IMR-90 (cell line): ENCODE data around the gene ENTREP3. TPM values are rescaled to one million over a fixed set of nuclear protein-coding genes. Genes with fewer than 3 reads are reported as not detected.

ENCODE experiments used
- ATAC-seq: fragments of 200-7000 bp; cut with Tn5 transposase; 2 replicates; pipeline ENCODE4 v1.9.1; 2020; ENCODE audit warnings: low read depth, mild to moderate bottlenecking, moderate library complexity
- BruUV-seq: library from RNA; stranded (reverse); fragments of 400-500 nt; replicated peaks from 2 replicates; lab custom pipeline; 2021; lab: Mats Ljungman, UMichigan
- CTCF ChIA-PET: fragments of 300-600 bp; formaldehyde crosslinking; extraction: SDS; loops from one replicate; lab custom pipeline; 2021; ENCODE audit warnings: antibody characterized with exemption; lab: Yijun Ruan, JAX
- POLR2A ChIA-PET: fragments of 300-600 bp; sonication (Branson Sonifier 250); formaldehyde crosslinking; loops from one replicate; lab custom pipeline; 2022; ENCODE audit warnings: antibody characterized with exemption; ENCODE audit not compliant: unreplicated experiment; lab: Charles Lee
- DNase-seq: peaks from one replicate; pipeline ENCODE4 v3.0.0; 2013
- H2AFZ ChIP-seq: replicated peaks from 2 replicates; pipeline ENCODE3; 2013; ENCODE audit warnings: low read length, mild to moderate bottlenecking; ENCODE audit not compliant: poor library complexity
- H2AK5ac ChIP-seq: 2 replicates; pipeline ENCODE4 v1.6.1; 2013; ENCODE audit warnings: low read depth, low read length, inconsistent platforms
- H2AK9ac ChIP-seq: replicated peaks from 2 replicates; pipeline ENCODE3; 2013; ENCODE audit warnings: mild to moderate bottlenecking, low read depth, low read length, moderate library complexity; ENCODE audit not compliant: poor library complexity
- H2BK120ac ChIP-seq: 2 replicates; pipeline ENCODE4 v1.6.1; 2013; ENCODE audit warnings: low read depth, low read length, inconsistent platforms
- H2BK15ac ChIP-seq: 3 replicates; pipeline ENCODE4 v1.6.1; 2013; ENCODE audit warnings: low read depth, low read length, inconsistent platforms
- H2BK20ac ChIP-seq: 2 replicates; pipeline ENCODE4 v1.6.1; 2013; ENCODE audit warnings: low read depth, mild to moderate bottlenecking, inconsistent platforms, low read length, moderate library complexity
- H2BK5ac ChIP-seq: 2 replicates; pipeline ENCODE4 v1.6.1; 2013; ENCODE audit warnings: mild to moderate bottlenecking, low read depth, low read length, inconsistent platforms; ENCODE audit not compliant: poor library complexity, severe bottlenecking
- H3K14ac ChIP-seq: replicated peaks from 2 replicates; pipeline ENCODE4 v1.6.1; 2013; ENCODE audit warnings: low read depth, low read length, inconsistent platforms
- H3K18ac ChIP-seq: 2 replicates; pipeline ENCODE4 v1.6.1; 2013; ENCODE audit warnings: low read depth, low read length, control low read depth
- H3K23ac ChIP-seq: 2 replicates; pipeline ENCODE4 v1.6.1; 2013; ENCODE audit warnings: low read depth, low read length, inconsistent platforms
- H3K27ac ChIP-seq: 2 replicates; pipeline ENCODE4 v1.5.1; 2013; ENCODE audit warnings: mild to moderate bottlenecking, control low read depth, low read length; ENCODE audit not compliant: insufficient read depth
- H3K27me3 ChIP-seq: 2 replicates; pipeline ENCODE4 v1.6.1; 2013; ENCODE audit warnings: low read length; ENCODE audit not compliant: control insufficient read depth, insufficient read depth
- H3K36me3 ChIP-seq: 2 replicates; pipeline ENCODE4 v1.6.1; 2013; ENCODE audit warnings: low read length, mixed read lengths; ENCODE audit not compliant: control insufficient read depth, insufficient read depth
- H3K4ac ChIP-seq: 2 replicates; pipeline ENCODE4 v1.6.1; 2013; ENCODE audit warnings: low read depth, low read length, inconsistent platforms
- H3K4me1 ChIP-seq: 2 replicates; pipeline ENCODE4 v1.6.1; 2013; ENCODE audit warnings: low read length, mixed read lengths; ENCODE audit not compliant: control insufficient read depth, insufficient read depth
- H3K4me2 ChIP-seq: 2 replicates; pipeline ENCODE4 v1.6.1; 2013; ENCODE audit warnings: low read depth, mild to moderate bottlenecking, control low read depth, low read length, moderate library complexity
- H3K4me3 ChIP-seq: 2 replicates; pipeline ENCODE4 v1.5.1; 2013; ENCODE audit warnings: low read depth, mild to moderate bottlenecking, control low read depth, low read length, moderate library complexity; ENCODE audit not compliant: insufficient read depth
- H3K56ac ChIP-seq: 2 replicates; pipeline ENCODE4 v1.6.1; 2013; ENCODE audit warnings: low read length, inconsistent platforms; ENCODE audit not compliant: insufficient read depth; ENCODE audit errors: extremely low read depth
- H3K79me1 ChIP-seq, 2 experiments: 2 replicates each; pipeline ENCODE4 v1.6.1; 2013; ENCODE audit warnings: low read length in 2 of 2, inconsistent platforms in 1 of 2, low read depth in 1 of 2
- H3K9ac ChIP-seq: 2 replicates; pipeline ENCODE4 v1.6.1; 2013; ENCODE audit warnings: low read depth, low read length, control low read depth
- H3K9me1 ChIP-seq: 2 replicates; pipeline ENCODE4 v1.6.1; 2013; ENCODE audit warnings: low read length, inconsistent platforms; ENCODE audit not compliant: insufficient read depth
- H3K9me3 ChIP-seq: 2 replicates; pipeline ENCODE4 v1.6.1; 2013; ENCODE audit warnings: low read length; ENCODE audit not compliant: control insufficient read depth, insufficient read depth
- H4K20me1 ChIP-seq: 2 replicates; pipeline ENCODE4 v1.6.1; 2013; ENCODE audit warnings: low read length, inconsistent platforms; ENCODE audit not compliant: insufficient read depth
- H4K5ac ChIP-seq: 2 replicates; pipeline ENCODE4 v1.6.1; 2013; ENCODE audit warnings: mild to moderate bottlenecking, low read depth, low read length, control low read depth
- H4K8ac ChIP-seq, 2 experiments: 2 replicates each; pipeline ENCODE4 v1.6.1; 2013; ENCODE audit warnings: low read depth in 2 of 2, low read length in 2 of 2, control low read depth in 1 of 2, inconsistent platforms in 1 of 2
- H4K91ac ChIP-seq: 2 replicates; pipeline ENCODE4 v1.6.1; 2013; ENCODE audit warnings: low read depth, low read length, inconsistent platforms; ENCODE audit not compliant: insufficient read depth
- BHLHE40 ChIP-seq: fragments of 150-350 bp; IDR thresholded peaks from 2 replicates; pipeline ENCODE4 v1.6.1; 2016; ENCODE audit warnings: mild to moderate bottlenecking, low read depth, low read length
- CEBPB ChIP-seq: IDR thresholded peaks from 2 replicates; pipeline ENCODE4 v1.6.1; 2012; ENCODE audit warnings: low read depth, low read length, improper control_type of control experiment
- CHD1 ChIP-seq: IDR thresholded peaks from 2 replicates; pipeline ENCODE4 v1.6.1; 2012; ENCODE audit warnings: low read depth, low read length, improper control_type of control experiment
- CTCF ChIP-seq: conservative IDR thresholded peaks from 2 replicates; pipeline ENCODE4 v1.5.1; 2012; ENCODE audit warnings: mild to moderate bottlenecking, low read depth, low read length, improper control_type of control experiment
- MAZ ChIP-seq: IDR thresholded peaks from 2 replicates; pipeline ENCODE4 v1.6.1; 2012; ENCODE audit warnings: low read depth, mild to moderate bottlenecking, low read length, improper control_type of control experiment, moderate library complexity, borderline replicate concordance
- MXI1 ChIP-seq: IDR thresholded peaks from 2 replicates; pipeline ENCODE4 v1.6.1; 2012; ENCODE audit warnings: low read depth, mild to moderate bottlenecking, low read length, moderate library complexity, borderline replicate concordance
- RAD21 ChIP-seq: IDR thresholded peaks from 2 replicates; pipeline ENCODE4 v1.6.1; 2012; ENCODE audit warnings: low read length, improper control_type of control experiment
- RCOR1 ChIP-seq: IDR thresholded peaks from 2 replicates; pipeline ENCODE4 v1.6.1; 2012; ENCODE audit warnings: mild to moderate bottlenecking, low read length, improper control_type of control experiment; ENCODE audit not compliant: insufficient replicate concordance
- RFX5 ChIP-seq: IDR thresholded peaks from 2 replicates; pipeline ENCODE4 v1.8.0; 2012; ENCODE audit warnings: low read depth, mild to moderate bottlenecking, low read length, moderate library complexity
- SMC3 ChIP-seq: fragments of 150-350 bp; IDR thresholded peaks from 2 replicates; pipeline ENCODE4 v1.6.1; 2016; ENCODE audit warnings: low read depth, mild to moderate bottlenecking, antibody characterized with exemption, low read length, moderate library complexity
- WGBS, 2 experiments: methylation state at CpG; one replicate each; pipeline versions ENCODE4 v1.1.5 to v1.1.7; 2013; ENCODE audit warnings: missing lambda C conversion rate in 2 of 2; ENCODE audit not compliant: insufficient read length in 1 of 2; ENCODE audit errors: extremely low coverage in 2 of 2; 5-methylcytosine and 5-hydroxymethylcytosine counted together
- dilution Hi-C: fragments of 300-500 bp; cut with HindIII; formaldehyde crosslinking; loops from one replicate; pipeline ENCODE4 v1.14.3; 2018; ENCODE audit warnings: low sequenced_read_pairs; ENCODE audit not compliant: unreplicated experiment
- in situ Hi-C: fragments of 300-500 bp; cut with MboI; formaldehyde crosslinking; loops from 3 replicates; pipeline ENCODE4 v1.14.3; 2019; ENCODE audit warnings: low sequenced_read_pairs, inconsistent platforms, mixed read lengths
- intact Hi-C: fragments of 100-400 bp; cut with micrococcal nuclease; formaldehyde crosslinking; loops from 2 replicates; pipeline ENCODE4 v1.10.0; 2022
- polyA plus RNA-seq, 3 experiments: library from polyadenylated mRNA; depleted of rRNA; stranded (reverse); fragments of >200 nt; gene quantifications; 2 replicates each; pipeline ENCODE4 v1.2.3, GENCODE V29; 2012; ENCODE audit warnings: low replicate concordance in 1 of 3
- total RNA-seq: library from RNA; depleted of rRNA; stranded (reverse); fragments of >200 nt; gene quantifications from 2 replicates; pipeline ENCODE4 v1.2.3, GENCODE V29; 2012
- TF ChIP-seq, protein P1 (sequence below): fragments of 150-350 bp; IDR thresholded peaks from 2 replicates; pipeline ENCODE4 v1.6.1; 2017; ENCODE audit warnings: mild to moderate bottlenecking, antibody characterized with exemption, low read length, low read depth
- TF ChIP-seq, protein P2 (sequence below): fragments of 150-350 bp; IDR thresholded peaks from 2 replicates; pipeline ENCODE4 v1.6.1; 2016; ENCODE audit warnings: low read depth, mild to moderate bottlenecking, low read length, moderate library complexity, borderline replicate concordance

Gene ENTREP3
- total and polyA plus RNA-seq, 2 of the 4 experiments (the other 2 are of a cell fraction): 1.4 to 23.8 TPM

GRCh38 chr1:155293086-155293749 lies 37.9 kb upstream of the ENTREP3 start:
- ChIA-PET POLR2A (no interaction called here), CTCF (interaction anchor here (1.0 to 1.3 kb wide), 2 partner anchors 15 to 20 kb away, joined by 3 to 4 read pairs; partner anchors contain the start of gene CLK2)
- in situ Hi-C loops: no loop called here
- dilution Hi-C loops: no loop called here
- no peak overlapping the region for H2AFZ ChIP-seq
- H2BK20ac ChIP-seq: no peak overlapping the region
- 81% methylated on average over 10 of the region's 17 CpGs; no CpG with 5 or more reads in 1 of the 2 experiments for WGBS, 2 experiments
- no peaks in the 10 kb centered on the region for H3K36me3 ChIP-seq
- H3K23ac ChIP-seq: no peak overlapping the region
- H2AK5ac ChIP-seq: no peak overlapping the region
- no TSS peak for BruUV-seq
- no peak overlapping the region for H3K27ac ChIP-seq
- H3K27me3 ChIP-seq: peaks cover 57% of the 10 kb centered on the region
- H4K5ac ChIP-seq: no peak overlapping the region
- ATAC-seq (no peak), DNase-seq (no peak)
- no peaks in the 10 kb centered on the region for H4K20me1 ChIP-seq
- no peak overlapping the region for H3K4me3 ChIP-seq
- H3K9me3 ChIP-seq: peaks cover 2% of the 10 kb centered on the region; the same call in 1 of the 2 replicates
- no peak overlapping the region for H4K8ac ChIP-seq
- H2AK9ac ChIP-seq: peak overlapping the region; percentile 42
- no peak overlapping the region for H3K4ac ChIP-seq
- no peaks in the 10 kb centered on the region for H3K4me1 ChIP-seq
- no peak overlapping the region for H2BK120ac ChIP-seq
- no peak overlapping the region for H3K18ac ChIP-seq
- intact Hi-C loops: no loop called here
- H3K4me2 ChIP-seq: no peak overlapping the region
- no peak overlapping the region for H3K56ac ChIP-seq
- H2BK5ac ChIP-seq: no peak overlapping the region
- TF ChIP-seq MAZ (no peak), CEBPB (no peak), SMC3 (no peak), CTCF (no peak), CHD1 (no peak), RAD21 (no peak), RCOR1 (no peak), RFX5 (no peak), MXI1 (no peak), BHLHE40 (no peak)
- TF ChIP-seq, protein P1, sequence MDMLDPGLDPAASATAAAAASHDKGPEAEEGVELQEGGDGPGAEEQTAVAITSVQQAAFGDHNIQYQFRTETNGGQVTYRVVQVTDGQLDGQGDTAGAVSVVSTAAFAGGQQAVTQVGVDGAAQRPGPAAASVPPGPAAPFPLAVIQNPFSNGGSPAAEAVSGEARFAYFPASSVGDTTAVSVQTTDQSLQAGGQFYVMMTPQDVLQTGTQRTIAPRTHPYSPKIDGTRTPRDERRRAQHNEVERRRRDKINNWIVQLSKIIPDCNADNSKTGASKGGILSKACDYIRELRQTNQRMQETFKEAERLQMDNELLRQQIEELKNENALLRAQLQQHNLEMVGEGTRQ: no peak
- TF ChIP-seq, protein P2, sequence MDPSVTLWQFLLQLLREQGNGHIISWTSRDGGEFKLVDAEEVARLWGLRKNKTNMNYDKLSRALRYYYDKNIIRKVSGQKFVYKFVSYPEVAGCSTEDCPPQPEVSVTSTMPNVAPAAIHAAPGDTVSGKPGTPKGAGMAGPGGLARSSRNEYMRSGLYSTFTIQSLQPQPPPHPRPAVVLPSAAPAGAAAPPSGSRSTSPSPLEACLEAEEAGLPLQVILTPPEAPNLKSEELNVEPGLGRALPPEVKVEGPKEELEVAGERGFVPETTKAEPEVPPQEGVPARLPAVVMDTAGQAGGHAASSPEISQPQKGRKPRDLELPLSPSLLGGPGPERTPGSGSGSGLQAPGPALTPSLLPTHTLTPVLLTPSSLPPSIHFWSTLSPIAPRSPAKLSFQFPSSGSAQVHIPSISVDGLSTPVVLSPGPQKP: no peak
- no peak overlapping the region for H4K91ac ChIP-seq
- no peak overlapping the region for H3K9ac ChIP-seq
- no peak overlapping the region for H2BK15ac ChIP-seq
- H3K14ac ChIP-seq: no peak overlapping the region
- no peaks in the 10 kb centered on the region for H3K9me1 ChIP-seq
- no peaks in the 10 kb centered on the region for H3K79me1 ChIP-seq
